Stimulated activated CD8-positive, alpha-beta memory T cell treated with anti-CD3 and anti-CD28 coated beads, Interleukin-2, amount 100 ng/mL, for 1 hour (primary cell): ENCODE measurements around the gene NR2E1.

ENCODE experiments used
- DNase-seq, 2 donors: peaks; one replicate each; pipeline ENCODE4 v3.0.0-alpha.2; 2020; ENCODE audit warnings: low read depth in 2 of 2

The NR2E1 gene

DNA sequence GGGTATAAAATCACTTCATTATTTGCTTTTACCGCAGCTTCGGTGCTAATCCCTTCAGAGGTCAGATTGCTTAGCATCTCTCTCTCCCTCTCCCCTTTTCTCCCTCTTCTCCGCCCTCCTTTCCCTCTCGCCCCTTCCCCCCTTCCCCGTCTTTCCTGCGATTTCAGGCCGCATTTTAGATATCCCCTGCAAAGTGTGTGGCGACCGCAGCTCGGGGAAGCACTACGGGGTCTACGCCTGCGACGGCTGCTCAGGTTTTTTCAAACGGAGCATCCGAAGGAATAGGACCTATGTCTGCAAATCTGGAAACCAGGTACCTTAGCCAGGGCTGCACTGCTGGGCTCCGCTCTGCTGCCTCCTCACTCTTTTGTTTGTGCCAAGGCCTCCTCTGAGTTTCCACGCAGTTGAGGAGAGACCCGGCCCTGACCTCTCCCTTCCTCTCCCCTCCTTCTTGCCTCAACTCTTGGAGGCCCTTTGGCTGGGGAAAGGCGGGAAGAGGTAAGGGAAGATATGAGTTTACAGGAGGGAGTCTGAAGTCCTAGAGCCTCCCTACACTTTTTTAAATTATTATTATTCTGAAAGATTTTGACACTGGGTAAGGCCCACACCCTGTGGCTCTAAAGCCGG lies 5.6 kb downstream of the NR2E1 start:
- DNase-seq, result no peak

GRCh38 chr6:108171918-108172516 lies 6.2 kb downstream of the NR2E1 start:
- no peak for DNase-seq

- no peak for DNase-seq
These were observed 8.8 kb downstream of the NR2E1 start for GRCh38 chr6:108174371-108175175.

DNA sequence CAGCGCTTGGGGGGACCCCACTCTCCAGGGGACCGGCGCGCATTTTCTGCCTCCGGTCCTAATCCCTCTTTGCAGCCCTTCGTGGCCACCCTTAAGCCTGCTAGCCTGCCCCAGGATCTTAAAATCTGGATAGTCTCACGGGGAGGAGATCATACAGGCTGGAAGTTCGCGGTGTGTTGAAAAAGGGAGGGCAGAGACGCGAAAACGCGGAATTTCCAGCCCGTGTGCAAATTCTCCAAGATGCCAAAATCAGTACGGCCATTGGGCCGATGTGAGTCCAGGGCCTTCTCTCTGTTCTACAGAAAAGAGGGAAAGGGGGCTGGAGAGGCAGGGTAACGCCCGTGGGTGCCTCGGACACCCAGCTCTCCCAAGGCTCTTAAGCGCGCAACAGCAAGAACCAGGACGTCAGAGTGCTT lies 9.4 kb downstream of the NR2E1 start:
- no peak for DNase-seq

DNA sequence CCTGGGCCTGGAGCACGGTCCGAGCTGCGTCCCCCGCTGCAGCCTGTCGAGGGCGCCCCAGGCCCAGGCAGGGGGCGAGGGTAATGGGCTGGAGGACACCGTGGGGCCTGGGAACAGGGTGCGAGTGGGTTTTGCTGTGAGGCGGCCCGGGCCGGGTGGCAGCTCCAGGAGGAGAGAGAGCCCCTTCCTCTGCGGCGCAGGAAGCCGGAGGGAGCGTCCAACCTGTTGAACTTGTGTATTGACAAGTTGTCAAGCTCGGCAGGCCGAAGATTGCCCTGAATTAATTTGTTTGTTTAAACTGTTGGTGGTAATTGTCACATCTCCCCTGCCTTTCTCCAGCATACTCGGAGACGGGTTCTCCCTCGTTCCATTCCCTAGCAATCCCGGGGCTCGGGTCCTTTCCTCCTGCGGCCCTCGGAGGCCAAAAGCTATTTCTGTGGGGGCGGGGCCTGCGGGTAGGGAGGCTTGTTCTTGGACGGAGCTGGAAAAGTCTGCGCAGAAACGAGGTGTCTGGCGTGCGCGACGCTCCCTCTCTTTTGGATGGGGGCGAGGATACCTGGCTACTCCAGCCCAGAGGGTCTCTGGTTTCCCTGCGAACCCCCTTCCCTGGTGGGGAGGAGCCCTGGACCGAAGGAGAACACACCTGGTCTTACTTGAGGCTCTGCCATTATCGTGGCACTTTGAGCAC lies 9.9 kb downstream of the NR2E1 start:
- DNase-seq, result no peak

DNA sequence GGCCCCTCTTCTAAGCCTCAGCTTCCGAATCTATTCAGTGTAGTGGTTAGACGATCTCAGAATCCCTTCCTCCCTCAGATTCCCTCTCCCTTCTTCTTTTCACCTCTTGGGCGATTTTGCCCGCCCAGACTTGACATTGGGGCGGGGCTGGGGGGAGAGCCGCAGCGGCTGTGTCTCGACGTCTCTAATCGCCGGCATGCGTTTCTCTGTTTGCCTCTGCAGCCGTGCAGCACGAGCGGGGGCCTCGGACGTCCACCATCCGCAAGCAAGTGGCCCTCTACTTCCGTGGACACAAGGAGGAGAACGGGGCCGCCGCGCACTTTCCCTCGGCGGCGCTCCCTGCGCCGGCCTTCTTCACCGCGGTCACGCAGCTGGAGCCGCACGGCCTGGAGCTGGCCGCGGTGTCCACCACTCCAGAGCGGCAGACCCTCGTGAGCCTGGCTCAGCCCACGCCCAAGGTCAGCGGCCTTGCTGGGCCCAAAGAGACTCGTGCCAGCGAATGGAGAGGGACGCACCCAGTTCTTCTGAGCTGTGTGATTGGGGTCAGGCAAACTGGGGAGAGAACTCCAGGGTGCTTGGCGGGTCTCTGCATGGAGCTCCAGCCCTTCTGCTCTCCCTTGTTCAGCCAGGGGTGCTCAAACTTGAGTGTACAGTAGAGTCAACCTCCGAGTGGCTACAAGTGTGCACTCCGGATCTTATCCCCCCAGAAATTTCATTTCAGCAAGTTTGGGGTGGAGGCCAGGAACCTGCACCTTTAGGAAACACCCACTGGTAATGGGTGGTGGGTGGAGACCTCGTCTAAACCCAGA lies 10.7 kb downstream of the NR2E1 start:
- DNase-seq, result no peak

DNA sequence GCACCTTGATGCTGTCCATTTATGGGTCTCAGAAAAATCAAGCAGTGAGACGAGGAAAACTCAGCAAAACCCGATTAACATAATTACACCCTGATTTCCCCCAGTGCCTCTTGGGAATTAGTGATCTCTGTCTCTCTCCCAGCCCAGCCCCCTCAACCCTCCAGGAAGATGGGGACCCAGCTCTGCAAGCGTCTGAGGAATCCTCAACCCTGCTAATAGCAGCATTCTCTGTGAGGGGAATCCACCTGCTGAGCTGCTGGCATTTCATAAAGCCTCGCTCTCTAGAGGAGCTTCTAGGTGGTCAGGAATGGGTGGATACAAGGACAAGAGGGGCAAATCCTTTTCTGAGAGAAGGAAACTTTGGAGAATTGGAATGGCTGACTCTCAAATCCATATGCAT lies 13.9 kb downstream of the NR2E1 start:
- no peak for DNase-seq

- no peak for DNase-seq
These were observed 14.4 kb downstream of the NR2E1 start for GRCh38 chr6:108180266-108180665.

- DNase-seq, result no peak
These were observed 15.0 kb downstream of the NR2E1 start for GRCh38 chr6:108180776-108181175.

DNA sequence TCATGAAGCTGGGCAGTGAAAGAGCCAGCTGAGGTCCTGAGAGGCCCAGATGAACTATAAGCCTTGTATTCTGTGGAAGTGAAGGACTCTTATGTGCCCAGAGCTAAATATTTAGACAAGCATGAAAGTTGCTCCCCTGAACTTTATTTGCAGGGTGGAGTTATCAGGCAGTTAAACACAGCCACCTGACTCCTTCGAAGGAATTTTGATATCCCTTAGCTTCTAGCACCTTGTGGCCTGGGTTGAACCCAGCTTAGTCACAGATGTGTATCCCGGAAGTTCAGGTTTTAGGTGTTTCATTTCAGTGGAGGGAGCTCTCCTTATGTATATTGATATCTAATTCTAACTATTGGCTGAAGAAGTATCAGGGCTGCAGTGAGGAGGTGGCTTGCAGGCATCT lies 20.4 kb downstream of the NR2E1 start:
- DNase-seq, result no peak

GRCh38 chr6:108187519-108187918 lies 21.7 kb downstream of the NR2E1 start:
- DNase-seq, result no peak

DNA sequence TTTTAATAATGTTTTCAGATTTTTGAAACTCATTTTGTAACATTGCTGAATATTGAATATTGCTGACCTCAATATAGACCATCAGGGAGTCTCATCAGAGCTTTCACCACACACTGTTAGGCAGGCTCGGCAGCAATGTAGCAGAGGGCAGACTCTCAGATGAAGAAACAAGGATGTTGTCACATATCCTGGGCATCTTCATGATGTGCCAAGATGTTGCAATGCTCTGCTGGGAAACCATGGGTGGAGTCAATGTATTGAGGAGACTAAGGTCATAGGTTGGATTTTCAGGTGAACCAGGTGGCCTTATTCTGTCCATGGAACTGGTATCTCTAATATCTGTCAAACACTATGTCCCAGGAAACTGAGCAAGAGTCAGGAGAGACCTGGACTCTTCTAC lies 27.3 kb downstream of the NR2E1 start:
- no peak for DNase-seq

DNA sequence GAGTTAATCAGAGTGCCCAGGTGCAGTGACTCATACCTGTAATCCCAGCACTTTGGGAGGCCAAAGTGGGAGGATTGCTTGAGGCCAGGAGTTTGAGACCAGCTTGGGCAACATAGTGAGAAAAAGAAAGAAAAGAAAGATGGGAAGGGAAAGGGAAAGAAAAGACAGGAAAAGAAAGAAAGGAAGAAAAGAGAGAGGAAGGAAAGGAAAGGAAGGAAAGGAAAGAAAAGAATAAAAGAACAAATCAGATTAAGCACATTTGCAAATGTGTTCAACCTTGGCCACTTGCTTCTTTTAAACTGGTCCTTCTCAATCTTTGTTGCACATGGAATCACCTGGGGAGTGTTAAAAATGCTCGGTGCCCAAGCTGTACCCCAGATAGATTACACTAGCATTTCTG lies 28.0 kb downstream of the NR2E1 start:
- no peak for DNase-seq

- no peak for DNase-seq
These were observed 28.7 kb downstream of the NR2E1 start for GRCh38 chr6:108194503-108194902.

DNA sequence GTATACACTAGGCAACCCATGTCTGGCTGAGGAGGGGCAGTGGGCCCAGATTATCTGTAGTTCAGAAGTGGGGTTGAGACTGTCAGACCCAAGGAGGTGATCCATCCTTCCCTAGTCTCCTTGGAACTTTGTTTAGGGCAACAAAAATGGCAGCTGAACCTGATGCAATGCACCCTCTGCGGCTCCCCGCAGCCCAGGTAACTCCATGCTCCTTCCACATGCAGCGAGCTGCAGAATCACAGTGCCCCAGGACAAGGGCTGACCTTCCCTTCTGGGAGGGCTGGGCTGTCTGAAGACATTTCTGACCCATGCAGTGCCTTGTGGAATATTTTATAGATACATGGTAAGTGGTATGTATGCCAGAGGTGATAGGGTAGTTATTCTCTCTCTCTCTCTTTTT lies 29.4 kb downstream of the NR2E1 start:
- no peak for DNase-seq

- no peak for DNase-seq
These were observed 33.1 kb downstream of the NR2E1 start for GRCh38 chr6:108198761-108199498.

GRCh38 chr6:108200186-108200585 lies 34.4 kb downstream of the NR2E1 start:
- DNase-seq, result no peak

- no peak for DNase-seq
These were observed 34.8 kb downstream of the NR2E1 start for GRCh38 chr6:108200631-108201030.

- DNase-seq, result no peak
These were observed 37.6 kb downstream of the NR2E1 start for GRCh38 chr6:108203189-108204112.

GRCh38 chr6:108207013-108207412 lies 41.2 kb downstream of the NR2E1 start:
- DNase-seq, result no peak
